K562 (cell line): Measurements from ENCODE around the gene CSDE1. TPM values are rescaled to one million over a fixed set of nuclear protein-coding genes. Genes with fewer than 3 reads are reported as not detected.

Source experiments
- BCL6 ChIP-seq: fragments of 250-450 bp; sonication (Bioruptor Pico); IDR thresholded peaks from 2 replicates; pipeline ENCODE4 v1.4.0; 2020
- BCOR ChIP-seq: fragments of 450-650 bp; IDR thresholded peaks from 2 replicates; pipeline ENCODE4 v1.6.1; 2016
- CBFB ChIP-seq: sonication (generic); formaldehyde crosslinking; IDR thresholded peaks from 2 replicates; pipeline ENCODE4 v1.4.0; 2020; ENCODE audit warnings: mild to moderate bottlenecking, missing genetic modification reagents
- EHMT2 ChIP-seq: fragments of 450-650 bp; IDR thresholded peaks from 2 replicates; pipeline ENCODE4 v1.6.1; 2018; ENCODE audit warnings: antibody characterized with exemption
- ELF1 ChIP-seq: fragments of 200-800 bp; sonication (Bioruptor generic); IDR thresholded peaks from 2 replicates; pipeline ENCODE4 v1.6.1; 2016; ENCODE audit warnings: missing genetic modification characterization, missing compliant biosample characterization
- EP300 ChIP-seq: IDR thresholded peaks from 2 replicates; pipeline ENCODE4 v1.6.1; 2012; ENCODE audit warnings: low read length, improper control_type of control experiment
- ETV1 ChIP-seq: fragments of 450-650 bp; conservative IDR thresholded peaks from 2 replicates; pipeline ENCODE4 v1.6.1; 2016; ENCODE audit warnings: missing genetic modification characterization, control low read depth, low read depth, missing compliant biosample characterization
- GABPB1 ChIP-seq: sonication (generic); formaldehyde crosslinking; IDR thresholded peaks from 2 replicates; pipeline ENCODE4 v1.8.0; 2022; ENCODE audit warnings: mild to moderate bottlenecking, missing genetic modification reagents
- HES1 ChIP-seq: fragments of 450-650 bp; IDR thresholded peaks from 2 replicates; pipeline ENCODE4 v1.6.1; 2016; ENCODE audit warnings: low read depth, mild to moderate bottlenecking, moderate library complexity
- HMGN3 ChIP-seq: IDR thresholded peaks from 2 replicates; pipeline ENCODE4 v1.6.1; 2011; ENCODE audit warnings: borderline replicate concordance, low read depth, mild to moderate bottlenecking, mixed read lengths, low read length; ENCODE audit not compliant: insufficient read length; ENCODE audit errors: extremely low read depth
- MBD2 ChIP-seq: sonication (generic); IDR thresholded peaks from 2 replicates; pipeline ENCODE4 v1.6.1; 2016; ENCODE audit warnings: low read depth, borderline replicate concordance
- MTA2 ChIP-seq: fragments of 450-650 bp; IDR thresholded peaks from 2 replicates; pipeline ENCODE4 v1.6.1; 2016; ENCODE audit warnings: low read depth
- NFIC ChIP-seq: fragments of 450-650 bp; IDR thresholded peaks from 2 replicates; pipeline ENCODE4 v1.6.1; 2017; ENCODE audit warnings: mild to moderate bottlenecking, inconsistent platforms
- PURB ChIP-seq: sonication (generic); formaldehyde crosslinking; IDR thresholded peaks from 2 replicates; pipeline ENCODE4 v1.9.0; 2021; ENCODE audit warnings: low read depth, mild to moderate bottlenecking, missing genetic modification reagents
- RERE ChIP-seq: sonication (generic); formaldehyde crosslinking; IDR thresholded peaks from 2 replicates; pipeline ENCODE4 v1.8.0; 2023; ENCODE audit warnings: missing genetic modification reagents, mild to moderate bottlenecking, borderline replicate concordance
- SP2 ChIP-seq: IDR thresholded peaks from 2 replicates; pipeline ENCODE4 v1.6.1; 2011; ENCODE audit warnings: mild to moderate bottlenecking, low read depth, low read length, moderate library complexity; ENCODE audit not compliant: poor library complexity, severe bottlenecking; ENCODE audit errors: extremely low read depth
- TFAM ChIP-seq: fragments of 250-450 bp; sonication (Bioruptor Pico); conservative IDR thresholded peaks from 2 replicates; pipeline ENCODE4 v1.5.0; 2021; ENCODE audit warnings: mild to moderate bottlenecking, moderate library complexity
- ZC3H11A ChIP-seq: IDR thresholded peaks from 2 replicates; pipeline ENCODE4 v1.6.1; 2012; ENCODE audit warnings: low read depth, low read length, improper control_type of control experiment
- ZNF263 ChIP-seq: sonication (generic); formaldehyde crosslinking; IDR thresholded peaks from 2 replicates; pipeline ENCODE4 v1.8.0; 2022; ENCODE audit warnings: mild to moderate bottlenecking, missing genetic modification reagents, borderline replicate concordance
- ZNF764 ChIP-seq: fragments of 250-450 bp; sonication (Bioruptor Pico); IDR thresholded peaks from 2 replicates; pipeline ENCODE4 v1.4.0; 2020; ENCODE audit warnings: low read depth, mild to moderate bottlenecking, moderate library complexity
- polyA plus RNA-seq, 8 experiments: library from polyadenylated mRNA; depleted of rRNA in 4 of 8; stranded (reverse) in 5 of 8; unstranded in 3 of 8; fragments of >200 nt; fragmentation: Nextera tagmentation in 2 of 8; fragmentation: Illumina TruSeq in 1 of 8; extraction: Ambion mirVana in 2 of 8; extraction: Trizol in 1 of 8; gene quantifications; 2 replicates each; pipeline versions ENCODE4 v1.2.1 to v1.2.3, GENCODE V29; 2011 to 2014; ENCODE audit warnings: inconsistent platforms in 1 of 8, missing spikeins in 1 of 8
- total RNA-seq, 7 experiments: library from RNA; depleted of rRNA in 6 of 7; stranded (reverse); fragments of >200 nt in 6 of 7; fragmentation: Illumina TruSeq in 2 of 7; extraction: Trizol in 2 of 7; gene quantifications; 2 replicates each; pipeline versions ENCODE4 v1.2.1 to v1.2.3, GENCODE V29; 2011 to 2021; ENCODE audit warnings: low replicate concordance in 1 of 7

Gene CSDE1
- total and polyA plus RNA-seq, 9 of the 15 experiments (the other 6 are each of a cell fraction or from before 2014, with no cell fraction given), result 174 to 538 (median 403) TPM

GRCh38 chr1:114716304-114717170 lies 41.2 kb downstream of the CSDE1 start, which contains the start of gene NRAS (continued):
- TF ChIP-seq HES1 (peak; percentile 79; the same call in 1 of the 2 replicates), MTA2 (no peak), RERE (no peak), TFAM (no peak), NFIC (peak; percentile 40), EP300 (peak; percentile 53; the same call in 1 of the 2 replicates), MBD2 (peak; percentile 56; the same call in 1 of the 2 replicates), ZNF263 (peak; percentile 41; the same call in 1 of the 2 replicates), HMGN3 (peak; percentile 97), EHMT2 (no peak), ETV1 (tag) (peak; percentile 95), CBFB (CRISPR knock-in tag) (no peak), BCOR (no peak), ZC3H11A (no peak), BCL6 (CRISPR knock-in tag) (no peak), SP2 (no peak), GABPB1 (peak; percentile 92), PURB (CRISPR knock-in tag) (no peak), ZNF764 (CRISPR knock-in tag) (no peak), ELF1 (tag) (peak; percentile 99)
